NCI-H2029 treated with DMSO at 0.1 percent for 48 hours (cell line): ENCODE measurements around the gene FGF22.
"Not testable (repeated sequence)": the region's sequence is repeated elsewhere in the genome, so short reads cannot be mapped to it uniquely, and the experiment has no call there.

Source experiments
- DNase-seq: peaks from one replicate; lab custom pipeline; 2025; lab: John Stamatoyannopoulos, UW

The FGF22 gene

GRCh38 chr19:660793-661426, 21.2 kb downstream of the FGF22 start:
- DNase-seq, result no peak

GRCh38 chr19:661427-662196, 21.9 kb downstream of the FGF22 start:
- no peak for DNase-seq

- no peak for DNase-seq
Measured at GRCh38 chr19:662207-662961, 22.7 kb downstream of the FGF22 start.

- peak; percentile 54 for DNase-seq
Measured at GRCh38 chr19:662962-663681, 23.4 kb downstream of the FGF22 start, which contains the start of gene RNF126. Gene RNF126, minus strand, starts transcription at chr19:663214. Its CDS starts 93 bp downstream, at chr19:663121.

GRCh38 chr19:663682-664117, 24.0 kb downstream of the FGF22 start:
- no peak for DNase-seq

- DNase-seq, result peak; percentile 27
Measured at GRCh38 chr19:664913-665443, 25.3 kb downstream of the FGF22 start.

- not testable (repeated sequence) for DNase-seq
Measured at GRCh38 chr19:666985-667573, 27.4 kb downstream of the FGF22 start.

- not testable (repeated sequence) for DNase-seq
Measured at GRCh38 chr19:668675-669434, 29.2 kb downstream of the FGF22 start.

GRCh38 chr19:670609-671075, 31.0 kb downstream of the FGF22 start:
- DNase-seq, result no peak

- DNase-seq, result no peak
Measured at GRCh38 chr19:674282-675151, 34.8 kb downstream of the FGF22 start.

GRCh38 chr19:676007-676338, 36.3 kb downstream of the FGF22 start:
- no peak for DNase-seq

- no peak for DNase-seq
Measured at GRCh38 chr19:676339-677105, 36.8 kb downstream of the FGF22 start, which contains the start of gene FSTL3. Gene FSTL3, plus strand, starts transcription at chr19:676392. Its CDS starts 32 bp downstream, at chr19:676424.

- DNase-seq, result no peak
Measured at GRCh38 chr19:677201-677600, 37.5 kb downstream of the FGF22 start.

- no peak for DNase-seq
Measured at GRCh38 chr19:677601-678436, 38.1 kb downstream of the FGF22 start.

GRCh38 chr19:678791-679388, 39.2 kb downstream of the FGF22 start:
- DNase-seq, result no peak

GRCh38 chr19:679418-680286, 40.0 kb downstream of the FGF22 start:
- no peak for DNase-seq
